Body of pancreas (tissue), 4 donors: Measurements from ENCODE around the gene FHAD1.

Source experiments
- POLR2A ChIP-seq, 3 donors: fragments of 450-650 bp; IDR thresholded peaks; one replicate each; pipeline ENCODE4 v1.6.1; 2016; ENCODE audit warnings: antibody characterized with exemption in 3 of 3, mild to moderate bottlenecking in 2 of 3
- TF ChIP-seq, protein P1 (sequence below), 7 experiments: fragments of 450-650 bp in 4 of 7; fragments of 200-600 bp in 3 of 7; sonication (generic) in 3 of 7; IDR thresholded peaks; one replicate each; pipeline ENCODE4 v1.5.1; 2016 to 2019; ENCODE audit warnings: antibody characterized with exemption in 7 of 7

DNA sequence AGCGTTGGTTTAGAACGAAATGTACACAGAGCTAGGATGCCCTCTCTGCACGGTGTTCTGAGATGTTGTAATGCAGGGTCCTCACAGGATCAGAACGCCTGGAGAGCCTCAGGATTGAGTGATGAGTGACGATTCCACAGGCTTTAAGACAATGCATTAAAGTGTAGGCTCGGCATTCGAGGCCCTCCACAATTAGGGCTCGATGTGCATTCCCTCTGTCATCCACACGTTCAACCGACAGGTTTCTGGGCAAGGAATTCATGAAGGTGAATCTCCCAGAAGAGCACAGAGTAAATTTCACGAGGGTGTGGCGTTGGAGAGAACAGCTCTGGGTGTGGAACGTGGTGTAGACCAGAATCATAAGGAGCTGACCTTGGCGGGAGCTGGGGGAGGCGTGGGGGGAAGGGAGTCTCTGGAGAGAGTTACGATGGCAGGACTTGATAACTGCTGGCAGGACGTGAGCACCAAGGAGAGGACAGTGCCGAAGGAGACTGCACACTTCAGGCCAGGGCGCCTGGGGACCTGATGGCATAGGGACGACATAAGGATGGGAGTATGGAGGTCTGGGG lies 111.6 kb downstream of the FHAD1 start:
- no peak for TF ChIP-seq POLR2A (IDR thresholded peaks at IDR 0.05)
- TF ChIP-seq, protein P1, sequence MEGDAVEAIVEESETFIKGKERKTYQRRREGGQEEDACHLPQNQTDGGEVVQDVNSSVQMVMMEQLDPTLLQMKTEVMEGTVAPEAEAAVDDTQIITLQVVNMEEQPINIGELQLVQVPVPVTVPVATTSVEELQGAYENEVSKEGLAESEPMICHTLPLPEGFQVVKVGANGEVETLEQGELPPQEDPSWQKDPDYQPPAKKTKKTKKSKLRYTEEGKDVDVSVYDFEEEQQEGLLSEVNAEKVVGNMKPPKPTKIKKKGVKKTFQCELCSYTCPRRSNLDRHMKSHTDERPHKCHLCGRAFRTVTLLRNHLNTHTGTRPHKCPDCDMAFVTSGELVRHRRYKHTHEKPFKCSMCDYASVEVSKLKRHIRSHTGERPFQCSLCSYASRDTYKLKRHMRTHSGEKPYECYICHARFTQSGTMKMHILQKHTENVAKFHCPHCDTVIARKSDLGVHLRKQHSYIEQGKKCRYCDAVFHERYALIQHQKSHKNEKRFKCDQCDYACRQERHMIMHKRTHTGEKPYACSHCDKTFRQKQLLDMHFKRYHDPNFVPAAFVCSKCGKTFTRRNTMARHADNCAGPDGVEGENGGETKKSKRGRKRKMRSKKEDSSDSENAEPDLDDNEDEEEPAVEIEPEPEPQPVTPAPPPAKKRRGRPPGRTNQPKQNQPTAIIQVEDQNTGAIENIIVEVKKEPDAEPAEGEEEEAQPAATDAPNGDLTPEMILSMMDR (IDR thresholded peaks at IDR 0.05) = no peak
